Gastroesophageal sphincter (tissue), 3 donors: Measurements from ENCODE around the gene IGHMBP2.

Experiments
- CTCF ChIP-seq, 4 experiments: fragments of 200-600 bp in 2 of 4; fragments of 450-650 bp in 2 of 4; sonication (generic) in 1 of 4; IDR thresholded peaks; one replicate each; pipeline ENCODE4 v1.5.1; 2017 to 2019; ENCODE audit warnings: antibody characterized with exemption in 4 of 4, mild to moderate bottlenecking in 2 of 4, moderate library complexity in 2 of 4
- EP300 ChIP-seq: sonication (generic); formaldehyde crosslinking; IDR thresholded peaks from one replicate; pipeline ENCODE4 v1.6.1; 2017; ENCODE audit warnings: antibody characterized with exemption, mild to moderate bottlenecking
- POLR2A ChIP-seq, 2 donors: fragments of 450-650 bp; IDR thresholded peaks; one replicate each; pipeline ENCODE4 v1.6.1; 2017; ENCODE audit warnings: antibody characterized with exemption in 2 of 2, mild to moderate bottlenecking in 2 of 2, moderate library complexity in 1 of 2
- POLR2AphosphoS5 ChIP-seq: sonication (generic); formaldehyde crosslinking; IDR thresholded peaks from one replicate; pipeline ENCODE4 v1.6.1; 2017; ENCODE audit warnings: antibody characterized with exemption

GRCh38 chr11:68960294-68961071 lies 56.8 kb downstream of the IGHMBP2 start:
- TF ChIP-seq CTCF (IDR thresholded peaks at IDR 0.05), result no peak
- no peak for TF ChIP-seq EP300
- no peak for TF ChIP-seq POLR2A (IDR thresholded peaks at IDR 0.05)
- no peak for TF ChIP-seq POLR2AphosphoS5
